Fibroblast of lung (primary cell): ENCODE data around the gene BAZ1A.

Experiments used
- CTCF ChIP-seq, 2 donors: IDR thresholded peaks in 1 of 2; conservative IDR thresholded peaks in 1 of 2; 1 replicate in 1 of 2; 2 replicates in 1 of 2; pipeline ENCODE4 v1.5.1; 2011 to 2012; ENCODE audit warnings: low read length in 2 of 2, control low read depth in 1 of 2, inconsistent platforms in 1 of 2, low read depth in 1 of 2, mild to moderate bottlenecking in 1 of 2
- EZH2 ChIP-seq: IDR thresholded peaks from 2 replicates; pipeline ENCODE4 v1.5.1; 2012; ENCODE audit warnings: low read length, control low read depth, mild to moderate bottlenecking; ENCODE audit errors: missing control alignments

GRCh38 chr14:34711169-34711568 lies 164.0 kb downstream of the BAZ1A start:
- TF ChIP-seq CTCF (conservative IDR thresholded peaks at IDR 0.05 in 1 of 2, IDR thresholded peaks at IDR 0.05 in 1 of 2; ENCODE audit: low read depth in 1 of 2, low read length in 2 of 2) (no peak), EZH2 (no peak)
